Duodenal mucosa (tissue), 2 donors: ENCODE data around the gene ZBTB40.

ENCODE experiments used
- H3K27ac ChIP-seq: one replicate; pipeline ENCODE4 v1.7.0; 2013; ENCODE audit warnings: low read depth, low read length
- H3K27me3 ChIP-seq, 2 donors: one replicate each; pipeline ENCODE4 v1.7.0; 2013; ENCODE audit warnings: low read length in 2 of 2, control low read depth in 1 of 2; ENCODE audit not compliant: insufficient read depth in 2 of 2, control insufficient read depth in 1 of 2
- H3K36me3 ChIP-seq, 2 donors: one replicate each; pipeline ENCODE4 v1.7.0; 2013; ENCODE audit warnings: low read length in 2 of 2, control low read depth in 1 of 2; ENCODE audit not compliant: insufficient read depth in 2 of 2, control insufficient read depth in 1 of 2
- H3K4me1 ChIP-seq, 2 donors: one replicate each; pipeline ENCODE4 v1.7.0; 2013; ENCODE audit warnings: low read length in 2 of 2, control low read depth in 1 of 2; ENCODE audit not compliant: insufficient read depth in 2 of 2, control insufficient read depth in 1 of 2
- H3K4me3 ChIP-seq, 2 donors: one replicate each; pipeline ENCODE4 v1.7.0; 2013; ENCODE audit warnings: low read length in 2 of 2, low read depth in 1 of 2
- H3K9ac ChIP-seq, 2 donors: one replicate each; pipeline ENCODE4 v1.7.0; 2013; ENCODE audit warnings: low read length in 2 of 2, low read depth in 1 of 2
- H3K9me3 ChIP-seq, 2 donors: one replicate each; pipeline ENCODE4 v1.7.0; 2013; ENCODE audit warnings: low read length in 2 of 2, control low read depth in 1 of 2; ENCODE audit not compliant: control insufficient read depth in 1 of 2

The ZBTB40 gene

DNA sequence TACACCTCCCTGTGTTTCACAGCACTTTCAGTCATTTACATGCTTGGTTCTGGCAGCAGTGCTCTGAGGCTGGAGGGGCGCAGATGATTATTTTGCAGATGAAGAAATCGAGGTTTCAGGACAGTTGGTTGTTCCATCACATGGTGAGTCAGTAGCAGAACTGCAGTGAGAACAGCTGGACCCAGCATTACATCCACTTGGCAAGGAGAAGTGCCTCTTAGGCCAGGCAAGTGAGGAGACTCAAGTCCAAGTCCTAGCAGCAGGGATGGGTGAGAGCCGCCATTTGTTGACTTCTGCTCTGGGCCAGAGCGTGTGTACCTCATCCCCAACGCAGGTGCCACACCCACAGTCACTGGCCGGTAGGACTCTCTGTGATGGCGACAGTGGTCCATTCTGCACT is 84.9 kb downstream of the ZBTB40 start:
- no peak overlapping the region for H3K27ac ChIP-seq
- H3K9ac ChIP-seq = no peak overlapping the region
- H3K27me3 ChIP-seq = no peaks in the 10 kb centered on the region
- no peak overlapping the region for H3K4me3 ChIP-seq
- no peaks in the 10 kb centered on the region for H3K9me3 ChIP-seq
- H3K4me1 ChIP-seq = peaks cover 2% of the 10 kb centered on the region in 2 donors
- peaks cover 0 to 5% of the 10 kb centered on the region in 2 donors for H3K36me3 ChIP-seq

GRCh38 chr1:22537441-22538139 is 85.9 kb downstream of the ZBTB40 start:
- no peak overlapping the region for H3K4me3 ChIP-seq
- peaks cover 0 to 5% of the 10 kb centered on the region in 2 donors for H3K36me3 ChIP-seq
- no peaks in the 10 kb centered on the region for H3K4me1 ChIP-seq
- no peak overlapping the region for H3K27ac ChIP-seq
- no peaks in the 10 kb centered on the region for H3K27me3 ChIP-seq
- H3K9me3 ChIP-seq = no peaks in the 10 kb centered on the region
- H3K9ac ChIP-seq = no peak overlapping the region

GRCh38 chr1:22539510-22540118 is 88.0 kb downstream of the ZBTB40 start:
- H3K27me3 ChIP-seq = peaks cover 3 to 6% of the 10 kb centered on the region in 2 donors
- no peaks in the 10 kb centered on the region for H3K36me3 ChIP-seq
- no peaks in the 10 kb centered on the region for H3K9me3 ChIP-seq
- H3K27ac ChIP-seq = no peak overlapping the region
- no peak overlapping the region for H3K4me3 ChIP-seq
- H3K9ac ChIP-seq = no peak overlapping the region
- peaks cover 0 to 11% of the 10 kb centered on the region in 2 donors for H3K4me1 ChIP-seq

GRCh38 chr1:22540337-22540736 is 88.7 kb downstream of the ZBTB40 start:
- no peak overlapping the region for H3K4me3 ChIP-seq
- no peak overlapping the region for H3K9ac ChIP-seq
- no peaks in the 10 kb centered on the region for H3K9me3 ChIP-seq
- H3K36me3 ChIP-seq = no peaks in the 10 kb centered on the region
- H3K4me1 ChIP-seq = peaks cover 0 to 11% of the 10 kb centered on the region in 2 donors
- H3K27me3 ChIP-seq = peaks cover 3 to 12% of the 10 kb centered on the region in 2 donors
- no peak overlapping the region for H3K27ac ChIP-seq

DNA sequence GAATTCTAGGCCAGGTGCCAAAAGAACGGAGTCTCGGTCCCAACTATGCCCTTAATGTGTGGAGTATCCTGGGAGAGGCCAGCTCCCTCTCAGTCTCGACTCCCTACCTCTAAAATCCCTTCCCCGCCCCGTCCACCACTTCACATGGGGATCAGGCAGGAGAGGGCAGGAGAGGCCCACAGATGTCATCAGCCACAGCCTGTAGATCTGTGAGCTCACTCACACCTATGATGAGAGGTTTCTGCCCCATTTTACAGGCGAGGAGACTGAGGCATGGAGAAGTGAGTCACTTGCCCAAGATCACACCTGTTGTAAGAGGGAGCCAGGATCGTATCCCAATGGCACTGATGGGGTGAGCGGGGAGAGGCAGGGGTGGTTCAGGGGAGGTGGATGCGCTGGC is 91.2 kb downstream of the ZBTB40 start:
- H3K36me3 ChIP-seq = no peaks in the 10 kb centered on the region
- H3K27me3 ChIP-seq = peaks cover 19 to 26% of the 10 kb centered on the region in 2 donors
- no peaks in the 10 kb centered on the region for H3K9me3 ChIP-seq
- no peak overlapping the region for H3K27ac ChIP-seq
- no peak overlapping the region for H3K9ac ChIP-seq
- peaks cover 0 to 11% of the 10 kb centered on the region in 2 donors for H3K4me1 ChIP-seq
- no peak overlapping the region for H3K4me3 ChIP-seq

GRCh38 chr1:22543679-22544078 is 92.0 kb downstream of the ZBTB40 start:
- peaks cover 0 to 11% of the 10 kb centered on the region in 2 donors for H3K4me1 ChIP-seq

DNA sequence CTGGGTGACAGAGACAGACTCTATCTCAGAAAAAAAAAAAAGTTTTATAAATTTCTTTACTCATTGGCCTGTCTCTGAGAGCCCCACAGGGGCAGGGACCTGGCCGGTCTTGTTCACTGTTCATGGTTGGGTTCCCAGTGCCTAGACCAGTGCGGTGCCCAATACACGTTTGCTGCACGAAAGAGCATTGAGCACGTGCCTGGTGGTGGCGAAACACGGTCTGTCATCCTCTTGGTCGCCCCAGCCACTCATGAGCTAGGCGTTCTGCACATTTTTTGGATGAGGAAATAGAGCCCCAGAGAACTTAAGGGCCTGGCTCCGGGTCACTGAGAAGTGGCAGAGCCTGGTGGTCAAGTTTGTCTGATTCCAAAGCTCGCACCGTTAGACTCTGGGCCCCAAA is 93.0 kb downstream of the ZBTB40 start:
- Histone ChIP-seq H3K27ac (no peak overlapping the region), H3K4me3 (no peak overlapping the region), H3K36me3 (no peaks in the 10 kb centered on the region), H3K9ac (no peak overlapping the region), H3K27me3 (peaks cover 23 to 29% of the 10 kb centered on the region in 2 donors), H3K9me3 (no peaks in the 10 kb centered on the region), H3K4me1 (peaks cover 0 to 11% of the 10 kb centered on the region in 2 donors)

More at GRCh38 chr1:22543679-22544078, 92.0 kb downstream of the ZBTB40 start:
- Histone ChIP-seq H3K27ac (no peak overlapping the region), H3K36me3 (no peaks in the 10 kb centered on the region), H3K9ac (no peak overlapping the region), H3K9me3 (no peaks in the 10 kb centered on the region), H3K27me3 (peaks cover 23 to 29% of the 10 kb centered on the region in 2 donors), H3K4me3 (no peak overlapping the region)

- Histone ChIP-seq H3K4me3 (no peak overlapping the region), H3K27me3 (peaks cover 23 to 29% of the 10 kb centered on the region in 2 donors), H3K36me3 (no peaks in the 10 kb centered on the region), H3K9ac (no peak overlapping the region), H3K27ac (no peak overlapping the region), H3K9me3 (no peaks in the 10 kb centered on the region), H3K4me1 (peaks cover 0 to 11% of the 10 kb centered on the region in 2 donors)
These were observed 93.5 kb downstream of the ZBTB40 start for GRCh38 chr1:22545141-22545540.

- no peaks in the 10 kb centered on the region for H3K36me3 ChIP-seq
- no peaks in the 10 kb centered on the region for H3K9me3 ChIP-seq
- H3K27me3 ChIP-seq = peaks cover 23 to 34% of the 10 kb centered on the region in 2 donors
- no peak overlapping the region for H3K27ac ChIP-seq
- no peak overlapping the region for H3K9ac ChIP-seq
- H3K4me3 ChIP-seq = no peak overlapping the region
- peaks cover 0 to 11% of the 10 kb centered on the region in 2 donors for H3K4me1 ChIP-seq
These were observed 95.7 kb downstream of the ZBTB40 start for GRCh38 chr1:22547186-22547817.

GRCh38 chr1:22547818-22548462 is 96.3 kb downstream of the ZBTB40 start:
- Histone ChIP-seq H3K27ac (no peak overlapping the region), H3K36me3 (no peaks in the 10 kb centered on the region), H3K4me1 (peaks cover 1 to 13% of the 10 kb centered on the region in 2 donors), H3K9ac (no peak overlapping the region), H3K27me3 (peaks cover 23 to 40% of the 10 kb centered on the region in 2 donors), H3K4me3 (no peak overlapping the region), H3K9me3 (no peaks in the 10 kb centered on the region)
